ENCODE data around the gene STK32B. TPM values are rescaled to one million over a fixed set of nuclear protein-coding genes. Genes with fewer than 3 reads are reported as not detected.

Gene STK32B
- total and polyA plus RNA-seq, 7 donors: 0.14 to 0.73 (median 0.52) TPM

GRCh38 chr4:5366009-5366386 lies 314.7 kb downstream of the STK32B start:
- ATAC-seq: no peak
- no peak for DNase-seq
- H3K36me3 ChIP-seq (ENCODE audit: insufficient read depth in 1 of 2, low read depth in 1 of 2): no peaks in the 10 kb centered on the region
- TF ChIP-seq CTCF (IDR thresholded peaks at IDR 0.05): no peak
- H3K4me1 ChIP-seq: no peaks in the 10 kb centered on the region
- 74 to 86% (median 78%) methylated on average over 3 of the region's 3 CpGs for WGBS, 3 donors
- no peak overlapping the region for H3K27ac ChIP-seq
- intact Hi-C loops (cut with DNase I): no loop called here
- no peaks in the 10 kb centered on the region for H3K9me3 ChIP-seq
- no peaks in the 10 kb centered on the region for H3K27me3 ChIP-seq (ENCODE audit: insufficient read depth in 3 of 3, low read length in 2 of 3)
- H3K4me3 ChIP-seq: no peak overlapping the region

- WGBS, 3 donors: 66 to 77% (median 69%) methylated on average over 6 of the region's 6 CpGs
- Histone ChIP-seq H3K36me3 (ENCODE audit: insufficient read depth in 1 of 2, low read depth in 1 of 2) (no peaks in the 10 kb centered on the region), H3K27me3 (ENCODE audit: insufficient read depth in 3 of 3, low read length in 2 of 3) (no peaks in the 10 kb centered on the region), H3K4me3 (no peak overlapping the region), H3K9me3 (no peaks in the 10 kb centered on the region), H3K4me1 (no peaks in the 10 kb centered on the region), H3K27ac (no peak overlapping the region)
- intact Hi-C loops (cut with DNase I): no loop called here
- no peak for TF ChIP-seq CTCF (IDR thresholded peaks at IDR 0.05)
- no peak for ATAC-seq
- no peak for DNase-seq
These were observed 315.1 kb downstream of the STK32B start for GRCh38 chr4:5366421-5366820.

- no peak for DNase-seq
- Histone ChIP-seq H3K9me3 (no peaks in the 10 kb centered on the region), H3K4me3 (no peak overlapping the region), H3K27me3 (ENCODE audit: insufficient read depth in 3 of 3, low read length in 2 of 3) (no peaks in the 10 kb centered on the region), H3K36me3 (ENCODE audit: insufficient read depth in 1 of 2, low read depth in 1 of 2) (no peaks in the 10 kb centered on the region), H3K4me1 (no peaks in the 10 kb centered on the region), H3K27ac (no peak overlapping the region)
- no peak for ATAC-seq
- intact Hi-C loops (cut with DNase I): no loop called here
- WGBS, 3 donors: 76 to 82% (median 78%) methylated on average over 3 of the region's 3 CpGs
- no peak for TF ChIP-seq CTCF (IDR thresholded peaks at IDR 0.05)
These were observed 317.1 kb downstream of the STK32B start for GRCh38 chr4:5368426-5368825.

GRCh38 chr4:5370286-5370685 lies 319.0 kb downstream of the STK32B start:
- Histone ChIP-seq H3K4me1 (no peaks in the 10 kb centered on the region), H3K4me3 (no peak overlapping the region), H3K36me3 (ENCODE audit: insufficient read depth in 1 of 2, low read depth in 1 of 2) (no peaks in the 10 kb centered on the region), H3K27me3 (ENCODE audit: insufficient read depth in 3 of 3, low read length in 2 of 3) (no peaks in the 10 kb centered on the region), H3K9me3 (no peaks in the 10 kb centered on the region), H3K27ac (no peak overlapping the region)
- ATAC-seq: no peak
- TF ChIP-seq CTCF (IDR thresholded peaks at IDR 0.05): no peak
- intact Hi-C loops (cut with DNase I): no loop called here
- 73 to 78% (median 74%) methylated on average over 2 of the region's 2 CpGs for WGBS, 3 donors
- no peak for DNase-seq

GRCh38 chr4:5371415-5372190 lies 320.3 kb downstream of the STK32B start:
- no peaks in the 10 kb centered on the region for H3K4me1 ChIP-seq
- ATAC-seq (no peak), DNase-seq (no peak)
- TF ChIP-seq CTCF (IDR thresholded peaks at IDR 0.05): no peak
- no peaks in the 10 kb centered on the region for H3K36me3 ChIP-seq (ENCODE audit: insufficient read depth in 1 of 2, low read depth in 1 of 2)
- WGBS, 3 donors: 35 to 42% (median 41%) methylated on average over 8 of the region's 8 CpGs
- intact Hi-C loops (cut with DNase I): no loop called here
- no peak overlapping the region for H3K4me3 ChIP-seq
- no peaks in the 10 kb centered on the region for H3K27me3 ChIP-seq (ENCODE audit: insufficient read depth in 3 of 3, low read length in 2 of 3)
- no peaks in the 10 kb centered on the region for H3K9me3 ChIP-seq
- H3K27ac ChIP-seq: no peak overlapping the region

Data from psoas muscle (tissue), 8 donors.